MM.1S (cell line): ENCODE results near the gene PLPP6.

Experiments used
- CTCF ChIP-seq: fragments of 300-600 bp; sonication (generic); IDR thresholded peaks from 2 replicates; pipeline ENCODE4 v1.5.1; 2016; ENCODE audit warnings: antibody characterized with exemption, low read length, mixed read lengths
- EZH2 ChIP-seq: fragments of 300-600 bp; sonication (generic); optimal IDR thresholded peaks from 2 replicates; pipeline ENCODE3; 2017; ENCODE audit warnings: low read depth, mild to moderate bottlenecking, antibody characterized with exemption, low read length, mixed read lengths
- EZH2phosphoT487 ChIP-seq: fragments of 300-600 bp; sonication (generic); IDR thresholded peaks from 2 replicates; pipeline ENCODE4 v1.6.1; 2018; ENCODE audit warnings: antibody characterized with exemption, low read length

GRCh38 chr9:4666042-4666699 lies 4.1 kb downstream of the PLPP6 start, which contains the start of gene SPATA6L:
- TF ChIP-seq EZH2phosphoT487 (no peak), CTCF (0 out of 2 replicates have a peak, but pooled peaks have one; percentile 10), EZH2 (no peak)
